Ishikawa (cell line): ENCODE data around the gene SMYD3.

Experiments
- CEBPB ChIP-seq: IDR thresholded peaks from 2 replicates; pipeline ENCODE4 v1.6.1; 2012
- CREB1 ChIP-seq: IDR thresholded peaks from 2 replicates; pipeline ENCODE4 v1.6.1; 2012; ENCODE audit warnings: low read depth
- EGR1 ChIP-seq: IDR thresholded peaks from 2 replicates; pipeline ENCODE4 v1.6.1; 2012
- EP300 ChIP-seq: IDR thresholded peaks from 2 replicates; pipeline ENCODE4 v1.6.1; 2012; ENCODE audit warnings: borderline replicate concordance
- FOXM1 ChIP-seq: IDR thresholded peaks from 2 replicates; pipeline ENCODE4 v1.6.1; 2012; ENCODE audit warnings: low read depth, borderline replicate concordance
- NFIC ChIP-seq: IDR thresholded peaks from 2 replicates; pipeline ENCODE4 v1.6.1; 2012
- RAD21 ChIP-seq: IDR thresholded peaks from 2 replicates; pipeline ENCODE4 v1.6.1; 2012; ENCODE audit warnings: low read depth
- REST ChIP-seq: IDR thresholded peaks from 2 replicates; pipeline ENCODE4 v1.6.1; 2012; ENCODE audit warnings: low read depth, mild to moderate bottlenecking
- TAF1 ChIP-seq: IDR thresholded peaks from 2 replicates; pipeline ENCODE4 v1.6.1; 2012; ENCODE audit warnings: low read depth, mild to moderate bottlenecking
- TCF12 ChIP-seq: IDR thresholded peaks from 2 replicates; pipeline ENCODE4 v1.6.1; 2012; ENCODE audit warnings: low read depth
- TEAD4 ChIP-seq: IDR thresholded peaks from 2 replicates; pipeline ENCODE4 v1.6.1; 2012
- USF1 ChIP-seq: IDR thresholded peaks from 2 replicates; pipeline ENCODE4 v1.6.1; 2012
- YY1 ChIP-seq: IDR thresholded peaks from 2 replicates; pipeline ENCODE4 v1.6.1; 2012; ENCODE audit warnings: low read depth
- ZBTB7A ChIP-seq: IDR thresholded peaks from 2 replicates; pipeline ENCODE4 v1.6.1; 2012; ENCODE audit warnings: low read depth
- TF ChIP-seq, protein P1 (sequence below): IDR thresholded peaks from 2 replicates; pipeline ENCODE4 v1.6.1; 2012

Gene SMYD3

DNA sequence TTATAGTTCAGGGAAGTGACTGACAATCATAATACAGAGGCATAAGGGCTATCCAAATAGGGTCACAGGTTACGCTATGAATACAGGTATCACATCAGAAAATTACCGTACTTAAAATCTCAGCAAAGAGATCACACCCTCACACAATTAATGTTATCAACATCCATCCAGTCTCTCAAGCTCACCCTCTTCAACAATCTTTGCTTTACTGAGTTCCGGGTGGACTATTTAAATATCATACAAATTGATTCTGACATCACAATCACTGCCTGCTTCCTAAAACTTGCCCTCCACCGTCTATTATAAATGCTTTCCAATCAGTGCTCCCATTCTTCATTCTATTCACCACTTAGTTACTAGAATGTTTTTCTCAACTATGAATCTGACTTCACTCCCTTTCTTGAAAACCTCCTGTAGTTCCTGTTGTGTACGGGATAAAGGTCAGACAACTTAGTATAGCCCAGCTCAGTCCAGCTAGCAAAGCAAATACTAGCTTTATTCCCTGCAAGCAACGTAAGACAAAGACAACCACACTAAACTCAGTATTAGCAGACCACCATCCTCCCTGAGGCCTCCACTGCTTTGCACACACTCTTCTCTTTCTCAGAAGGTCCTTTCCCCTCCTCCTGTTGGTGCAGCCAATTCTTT lies 398.7 kb downstream of the SMYD3 start:
- TF ChIP-seq NFIC (no peak), CEBPB (no peak), TAF1 (no peak), ZBTB7A (no peak), EP300 (no peak), USF1 (no peak), FOXM1 (no peak), REST (no peak), TEAD4 (no peak), CREB1 (no peak), YY1 (no peak), TCF12 (no peak), RAD21 (no peak), EGR1 (no peak)
- TF ChIP-seq, protein P1, sequence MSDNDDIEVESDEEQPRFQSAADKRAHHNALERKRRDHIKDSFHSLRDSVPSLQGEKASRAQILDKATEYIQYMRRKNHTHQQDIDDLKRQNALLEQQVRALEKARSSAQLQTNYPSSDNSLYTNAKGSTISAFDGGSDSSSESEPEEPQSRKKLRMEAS: no peak

DNA sequence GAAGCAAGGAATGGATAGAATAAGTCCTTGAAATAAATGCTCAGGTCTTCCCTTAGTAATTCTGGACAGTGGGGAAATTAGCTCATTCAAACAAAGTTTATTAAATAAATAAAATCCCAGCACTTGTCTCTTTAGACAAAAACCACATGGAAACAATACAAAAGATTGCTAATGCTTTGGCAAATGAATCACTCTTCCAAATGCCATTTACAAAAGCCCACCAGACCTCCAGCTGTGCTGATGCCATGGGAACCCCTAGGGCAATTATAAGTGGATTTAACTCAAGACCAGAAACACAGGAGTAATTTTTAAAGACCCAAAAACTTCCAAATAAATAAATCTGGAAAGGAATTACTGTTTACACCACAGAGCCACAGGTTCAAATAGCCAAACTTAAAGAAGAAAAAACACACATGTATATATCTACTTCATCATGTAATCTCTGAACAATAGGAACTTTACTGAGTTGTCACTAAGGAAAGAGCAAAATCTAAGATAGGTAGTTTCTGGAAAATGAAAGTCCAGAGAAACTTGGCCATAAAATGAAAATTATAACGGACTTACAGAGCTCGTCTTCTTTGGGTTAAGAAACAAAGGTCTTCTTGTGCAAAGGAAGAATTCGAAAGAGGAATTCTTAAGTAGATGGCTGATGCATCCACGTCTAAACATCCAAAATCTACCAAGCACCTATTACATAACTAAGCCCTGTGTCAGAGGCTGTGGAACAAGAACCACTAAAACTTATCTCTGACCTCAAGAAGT lies 399.4 kb downstream of the SMYD3 start:
- TF ChIP-seq RAD21: no peak
- TF ChIP-seq EP300: no peak
- TF ChIP-seq USF1: no peak
- TF ChIP-seq EGR1: no peak
- no peak for TF ChIP-seq FOXM1
- no peak for TF ChIP-seq TCF12
- no peak for TF ChIP-seq CREB1
- TF ChIP-seq, protein P1: no peak

GRCh38 chr1:246106342-246106763 lies 400.7 kb downstream of the SMYD3 start:
- TF ChIP-seq RAD21 (no peak), ZBTB7A (no peak), CREB1 (no peak), TAF1 (no peak), USF1 (no peak), TCF12 (no peak), CEBPB (no peak)

- no peak for TF ChIP-seq TCF12
Observed at GRCh38 chr1:246104927-246105326, 402.2 kb downstream of the SMYD3 start.

DNA sequence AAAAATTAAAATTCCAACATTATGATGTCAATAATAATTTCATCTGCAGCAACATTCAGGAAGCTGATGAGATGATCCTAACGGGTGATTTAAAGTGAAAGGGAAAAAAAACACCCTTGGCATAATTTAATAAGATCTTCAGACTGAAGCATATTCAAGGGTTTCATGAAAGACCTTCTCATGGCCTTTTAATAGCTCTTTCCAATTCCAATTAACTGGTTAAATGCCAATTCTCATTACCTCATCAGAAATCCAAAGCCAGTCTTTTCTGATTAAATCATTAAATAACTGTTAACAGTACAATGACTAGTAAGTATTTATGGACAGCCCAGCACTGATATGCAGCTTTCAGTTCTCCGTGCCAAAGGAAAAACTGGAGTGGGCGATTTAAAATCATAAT lies 407.5 kb downstream of the SMYD3 start:
- TF ChIP-seq EP300 (no peak), ZBTB7A (no peak), TEAD4 (no peak), EGR1 (no peak), FOXM1 (no peak), TAF1 (no peak), TCF12 (no peak), RAD21 (no peak), NFIC (no peak), REST (no peak), YY1 (no peak), CEBPB (no peak)
- TF ChIP-seq, protein P1: no peak
